H1 (cell line): Measurements from ENCODE around the gene RASSF3. TPM values are rescaled to one million over a fixed set of nuclear protein-coding genes. Genes with fewer than 3 reads are reported as not detected.

Source experiments
- CREB1 ChIP-seq: IDR thresholded peaks from 2 replicates; pipeline ENCODE4 v1.6.1; 2012; ENCODE audit warnings: inconsistent platforms
- FOSL1 ChIP-seq: IDR thresholded peaks from 2 replicates; pipeline ENCODE4 v1.6.1; 2011; ENCODE audit warnings: mild to moderate bottlenecking, low read depth, low read length, moderate library complexity; ENCODE audit not compliant: insufficient read depth
- HDAC2 ChIP-seq, 2 experiments: fragments of 300-600 bp in 1 of 2; sonication (generic) in 1 of 2; IDR thresholded peaks; 2 replicates each; pipeline ENCODE4 v1.6.1; 2011 to 2012; ENCODE audit warnings: low read depth in 2 of 2, low read length in 2 of 2, mild to moderate bottlenecking in 2 of 2, moderate library complexity in 2 of 2, borderline replicate concordance in 1 of 2, inconsistent platforms in 1 of 2
- KDM1A ChIP-seq: fragments of 200-600, 300-600 bp; sonication (generic); IDR thresholded peaks from 2 replicates; pipeline ENCODE4 v1.7.1; 2016; ENCODE audit warnings: mild to moderate bottlenecking, low read length, borderline replicate concordance
- PHF8 ChIP-seq: fragments of 200-600 bp; sonication (generic); conservative IDR thresholded peaks from 2 replicates; pipeline ENCODE4 v1.7.1; 2012; ENCODE audit warnings: low read depth, mild to moderate bottlenecking, inconsistent platforms, low read length, moderate library complexity
- POU5F1 ChIP-seq: IDR thresholded peaks from 2 replicates; pipeline ENCODE4 v1.6.1; 2011; ENCODE audit warnings: low read depth, mild to moderate bottlenecking, low read length, moderate library complexity
- SP4 ChIP-seq: IDR thresholded peaks from 2 replicates; pipeline ENCODE4 v1.6.1; 2012; ENCODE audit warnings: low read length, inconsistent platforms
- polyA plus RNA-seq, 7 experiments: library from polyadenylated mRNA; depleted of rRNA in 3 of 7; stranded (reverse) in 5 of 7; unstranded in 2 of 7; fragments of >200 nt in 5 of 7; fragments of 200-250 nt in 2 of 7; gene quantifications; 1 replicate in 5 of 7; 2 replicates in 1 of 7; 4 replicates in 1 of 7; pipeline versions ENCODE4 v1.2.1 to v1.2.3, GENCODE V29; 2011 to 2013; ENCODE audit warnings: missing spikeins in 2 of 7, mixed read lengths in 2 of 7
- total RNA-seq: library from RNA; stranded (reverse); fragmentation: NEBNext Ultra II Directional; extraction: Animal tissue kit (Norgen Biotek cat#: 25700); gene quantifications from 2 replicates; pipeline ENCODE4 v1.2.1, GENCODE V29; 2021
- TF ChIP-seq, protein P1 (sequence below): IDR thresholded peaks from 2 replicates; pipeline ENCODE4 v1.6.1; 2012; ENCODE audit warnings: inconsistent platforms

RASSF3 gene
- total and polyA plus RNA-seq, 2 of the 8 experiments (the other 6 are each of a cell fraction or from before 2014, with no cell fraction given): 19.1 to 64.3 TPM

GRCh38 chr12:64745980-64746379 lies 135.7 kb downstream of the RASSF3 start (continued):
- TF ChIP-seq, protein P1, sequence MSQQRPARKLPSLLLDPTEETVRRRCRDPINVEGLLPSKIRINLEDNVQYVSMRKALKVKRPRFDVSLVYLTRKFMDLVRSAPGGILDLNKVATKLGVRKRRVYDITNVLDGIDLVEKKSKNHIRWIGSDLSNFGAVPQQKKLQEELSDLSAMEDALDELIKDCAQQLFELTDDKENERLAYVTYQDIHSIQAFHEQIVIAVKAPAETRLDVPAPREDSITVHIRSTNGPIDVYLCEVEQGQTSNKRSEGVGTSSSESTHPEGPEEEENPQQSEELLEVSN: no peak
- TF ChIP-seq PHF8 (no peak), KDM1A (no peak), HDAC2 (IDR thresholded peaks at IDR 0.05; ENCODE audit: borderline replicate concordance in 1 of 2, low read depth in 2 of 2, low read length in 2 of 2) (no peak), SP4 (no peak), CREB1 (no peak), FOSL1 (no peak), POU5F1 (no peak)
